ENCODE measurements around the gene PARD3B. TPM values are rescaled to one million over a fixed set of nuclear protein-coding genes. Genes with fewer than 3 reads are reported as not detected.

The PARD3B gene
- total and polyA plus RNA-seq, 2 of the 4 experiments (the other 2 are of a cell fraction) = 3.3 to 15.6 TPM

DNA sequence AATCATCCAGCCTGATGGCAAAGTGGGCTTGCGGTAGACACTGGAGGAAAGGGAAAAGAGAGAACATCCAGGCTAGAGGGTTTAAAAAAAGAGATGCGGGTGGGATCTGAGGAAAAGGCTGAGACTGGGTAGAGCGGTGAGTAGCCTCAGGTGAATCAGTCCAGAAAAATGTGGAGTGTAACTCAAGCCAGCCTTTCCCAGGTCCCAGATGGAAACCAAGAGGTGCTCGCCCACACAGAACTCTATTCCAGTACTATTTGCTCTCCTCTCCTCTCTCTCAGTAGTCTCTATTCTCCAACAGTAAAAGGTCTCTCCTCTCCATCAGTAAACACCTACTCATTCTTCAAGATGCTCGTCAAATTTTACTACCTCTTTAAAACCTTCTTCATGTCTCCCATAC is 1098.7 kb downstream of the PARD3B start:
- POLR2A ChIA-PET (ENCODE audit: unreplicated experiment) = no interaction called here

More for the DNA sequence above, 1098.7 kb downstream of the PARD3B start:
- ATAC-seq (ENCODE audit: low read depth) (no peak), DNase-seq (peak; percentile 48)
- H4K20me1 ChIP-seq (ENCODE audit: insufficient read depth, low read length) = no peaks in the 10 kb centered on the region
- H3K27me3 ChIP-seq (ENCODE audit: control insufficient read depth, insufficient read depth, low read length) = no peaks in the 10 kb centered on the region
- H4K91ac ChIP-seq (ENCODE audit: insufficient read depth, low read depth, low read length) = no peak overlapping the region
- H3K36me3 ChIP-seq (ENCODE audit: control insufficient read depth, insufficient read depth, low read length) = no peaks in the 10 kb centered on the region
- TF ChIP-seq RCOR1 (IDR thresholded peaks at IDR 0.05; ENCODE audit: insufficient replicate concordance, low read length) = no peak
- TF ChIP-seq CTCF (conservative IDR thresholded peaks at IDR 0.05; ENCODE audit: low read depth, low read length) = no peak
- TF ChIP-seq BHLHE40 (IDR thresholded peaks at IDR 0.05; ENCODE audit: low read depth, low read length) = no peak
- TF ChIP-seq CHD1 (IDR thresholded peaks at IDR 0.05; ENCODE audit: low read depth, low read length) = no peak
- no peak for TF ChIP-seq NFE2L2 (IDR thresholded peaks at IDR 0.05; ENCODE audit: low read depth, low read length)
- no peak for TF ChIP-seq CEBPB (IDR thresholded peaks at IDR 0.05; ENCODE audit: low read depth, low read length)
- TF ChIP-seq MXI1 (IDR thresholded peaks at IDR 0.05; ENCODE audit: borderline replicate concordance, low read depth, low read length) = no peak
- TF ChIP-seq RAD21 (IDR thresholded peaks at IDR 0.05; ENCODE audit: low read length) = no peak
- no peak overlapping the region for H4K5ac ChIP-seq (ENCODE audit: low read depth, low read length)
- no peak overlapping the region for H2AK5ac ChIP-seq (ENCODE audit: low read depth, low read length)
- no peak overlapping the region for H2BK20ac ChIP-seq (ENCODE audit: low read depth, low read length)
- no peak overlapping the region for H2BK120ac ChIP-seq (ENCODE audit: low read depth, low read length)
- in situ Hi-C loops (cut with MboI; ENCODE audit: low sequenced_read_pairs) = loop anchor here (25.0 kb wide), 1 partner anchor 107 kb away; no protein-coding TSS in a partner anchor
- dilution Hi-C loops (cut with HindIII; ENCODE audit: low sequenced_read_pairs, unreplicated experiment) = no loop called here
- no peak overlapping the region for H3K4me3 ChIP-seq (ENCODE audit: insufficient read depth, low read depth, low read length)
- no peaks in the 10 kb centered on the region for H3K79me1 ChIP-seq (ENCODE audit: low read depth in 1 of 2, low read length in 2 of 2)
- intact Hi-C loops (cut with micrococcal nuclease) = no loop called here
- 100% methylated on average over 1 of the region's 5 CpGs; no CpG with 5 or more reads in 1 of the 2 experiments for WGBS, 2 experiments (ENCODE audit: extremely low coverage in 2 of 2, insufficient read length in 1 of 2)
- peaks cover 5% of the 10 kb centered on the region; the same call in 1 of the 2 replicates for H3K9me3 ChIP-seq (ENCODE audit: control insufficient read depth, insufficient read depth, low read length)
- no peak overlapping the region for H3K4me2 ChIP-seq (ENCODE audit: low read depth, low read length)
- no peak overlapping the region for H2BK15ac ChIP-seq (ENCODE audit: low read depth, low read length)
- no peak overlapping the region for H3K14ac ChIP-seq (replicated peaks; ENCODE audit: low read depth, low read length)
- H3K56ac ChIP-seq (ENCODE audit: extremely low read depth, insufficient read depth, low read length) = no peak overlapping the region
- no peak overlapping the region for H2AFZ ChIP-seq (replicated peaks; ENCODE audit: low read length, poor library complexity)
- H4K8ac ChIP-seq (ENCODE audit: low read depth in 2 of 2, low read length in 2 of 2) = no peak overlapping the region
- H3K27ac ChIP-seq (ENCODE audit: insufficient read depth, low read length) = no peak overlapping the region
- H3K4me1 ChIP-seq (ENCODE audit: control insufficient read depth, insufficient read depth, low read length) = peaks cover 3% of the 10 kb centered on the region
- no TSS peak for BruUV-seq (replicated peaks)
- no peak overlapping the region for H3K18ac ChIP-seq (ENCODE audit: low read depth, low read length)
- no peak overlapping the region for H3K4ac ChIP-seq (ENCODE audit: low read depth, low read length)
- no peak overlapping the region for H3K23ac ChIP-seq (ENCODE audit: low read depth, low read length)
- no peak overlapping the region for H3K9ac ChIP-seq (ENCODE audit: low read depth, low read length)
- no peak overlapping the region for H2BK5ac ChIP-seq (ENCODE audit: low read depth, low read length, poor library complexity, severe bottlenecking)
- CTCF ChIA-PET = interaction anchor here (0.5 to 0.7 kb wide), 2 partner anchors 31 to 1017 kb away, joined by 3 to 5 read pairs; no protein-coding TSS in a partner anchor
- H3K9me1 ChIP-seq (ENCODE audit: insufficient read depth, low read length) = no peaks in the 10 kb centered on the region
- no peak overlapping the region for H2AK9ac ChIP-seq (replicated peaks; ENCODE audit: low read depth, low read length, poor library complexity)
